Measurements from ENCODE around the gene TRMT6. TPM values are rescaled to one million over a fixed set of nuclear protein-coding genes. Genes with fewer than 3 reads are reported as not detected.

The TRMT6 gene
- total RNA-seq, 2 donors from 2014 or later: 16.9 to 19.1 TPM

- no peaks in the 10 kb centered on the region for H3K27me3 Mint-ChIP-seq (ENCODE audit: insufficient read depth)
- WGBS, 2 experiments (ENCODE audit: insufficient coverage in 1 of 2, insufficient read length in 1 of 2): no CpG with 5 or more reads among the region's 1 CpG
- H3K9me3 ChIP-seq (ENCODE audit: control insufficient read depth, low read length): no peaks in the 10 kb centered on the region
- no peak overlapping the region for H3K27ac ChIP-seq (ENCODE audit: low read depth, low read length)
- H3K27ac Mint-ChIP-seq: no peak overlapping the region
- H3K36me3 Mint-ChIP-seq (ENCODE audit: low read depth): peaks cover 60% of the 10 kb centered on the region
- no peak for TF ChIP-seq CTCF (conservative IDR thresholded peaks at IDR 0.05)
- DNase-seq: no peak
- no peaks in the 10 kb centered on the region for H3K27me3 ChIP-seq (ENCODE audit: control insufficient read depth, insufficient read depth, low read length, poor library complexity, severe bottlenecking)
- no peak overlapping the region for H3K9ac ChIP-seq (ENCODE audit: extremely low read depth, low read length, poor library complexity, severe bottlenecking)
- no peaks in the 10 kb centered on the region for H3K9me3 Mint-ChIP-seq
- no peaks in the 10 kb centered on the region for H3K4me1 ChIP-seq (ENCODE audit: control insufficient read depth, insufficient read depth, low read length)
- peaks cover 70% of the 10 kb centered on the region for H3K36me3 ChIP-seq (ENCODE audit: control insufficient read depth, insufficient read depth, low read length)
- H3K4me3 Mint-ChIP-seq: no peak overlapping the region
- no peaks in the 10 kb centered on the region for H3K4me1 Mint-ChIP-seq
- H3K4me3 ChIP-seq (ENCODE audit: low read length): no peak overlapping the region
Observed at GRCh38 chr20:5977975-5978374, 27.6 kb upstream of the TRMT6 start.

GRCh38 chr20:5977223-5977622 lies 26.9 kb upstream of the TRMT6 start:
- 89 to 92% methylated on average over 2 of the region's 2 CpGs for WGBS, 2 experiments (ENCODE audit: insufficient coverage in 1 of 2, insufficient read length in 1 of 2)

GRCh38 chr20:5975778-5976177 lies 25.4 kb upstream of the TRMT6 start:
- no peak overlapping the region for H3K4me3 ChIP-seq (ENCODE audit: low read length)
- H3K27ac ChIP-seq (ENCODE audit: low read depth, low read length): no peak overlapping the region
- no peak for DNase-seq
- no peaks in the 10 kb centered on the region for H3K27me3 ChIP-seq (ENCODE audit: control insufficient read depth, insufficient read depth, low read length, poor library complexity, severe bottlenecking)
- H3K27me3 Mint-ChIP-seq (ENCODE audit: insufficient read depth): peaks cover 3% of the 10 kb centered on the region
- H3K27ac Mint-ChIP-seq: no peak overlapping the region
- no peak overlapping the region for H3K9ac ChIP-seq (ENCODE audit: extremely low read depth, low read length, poor library complexity, severe bottlenecking)
- no peaks in the 10 kb centered on the region for H3K9me3 Mint-ChIP-seq
- H3K4me1 ChIP-seq (ENCODE audit: control insufficient read depth, insufficient read depth, low read length): no peaks in the 10 kb centered on the region
- peaks cover 70% of the 10 kb centered on the region for H3K36me3 Mint-ChIP-seq (ENCODE audit: low read depth)
- WGBS, 2 experiments (ENCODE audit: insufficient coverage in 1 of 2, insufficient read length in 1 of 2): 90 to 92% methylated on average over 1 to 2 of the region's 2 CpGs
- H3K9me3 ChIP-seq (ENCODE audit: control insufficient read depth, low read length): no peaks in the 10 kb centered on the region
- no peaks in the 10 kb centered on the region for H3K4me1 Mint-ChIP-seq
- no peak overlapping the region for H3K4me3 Mint-ChIP-seq
- peaks cover 78% of the 10 kb centered on the region for H3K36me3 ChIP-seq (ENCODE audit: control insufficient read depth, insufficient read depth, low read length)
- no peak for TF ChIP-seq CTCF (conservative IDR thresholded peaks at IDR 0.05)

More at GRCh38 chr20:5977223-5977622, 26.9 kb upstream of the TRMT6 start:
- no peak for TF ChIP-seq CTCF (conservative IDR thresholded peaks at IDR 0.05)
- Histone ChIP-seq H3K36me3 (ENCODE audit: control insufficient read depth, insufficient read depth, low read length) (peaks cover 69% of the 10 kb centered on the region), H3K27me3 (ENCODE audit: control insufficient read depth, insufficient read depth, low read length, poor library complexity, severe bottlenecking) (no peaks in the 10 kb centered on the region), H3K9ac (ENCODE audit: extremely low read depth, low read length, poor library complexity, severe bottlenecking) (no peak overlapping the region), H3K9me3 (ENCODE audit: control insufficient read depth, low read length) (no peaks in the 10 kb centered on the region), H3K4me1 (ENCODE audit: control insufficient read depth, insufficient read depth, low read length) (no peaks in the 10 kb centered on the region), H3K27ac (ENCODE audit: low read depth, low read length) (no peak overlapping the region), H3K4me3 (ENCODE audit: low read length) (no peak overlapping the region)
- peaks cover 61% of the 10 kb centered on the region for H3K36me3 Mint-ChIP-seq (ENCODE audit: low read depth)
- no peaks in the 10 kb centered on the region for H3K27me3 Mint-ChIP-seq (ENCODE audit: insufficient read depth)
- no peak overlapping the region for H3K4me3 Mint-ChIP-seq
- H3K9me3 Mint-ChIP-seq: no peaks in the 10 kb centered on the region
- no peak for DNase-seq
- H3K4me1 Mint-ChIP-seq: no peaks in the 10 kb centered on the region
- H3K27ac Mint-ChIP-seq: no peak overlapping the region
